NCI-H1436 treated with DMSO at 0.1 percent for 48 hours (cell line): ENCODE data around the gene CAMTA1.

Experiments
- DNase-seq: peaks from one replicate; lab custom pipeline; 2025; lab: John Stamatoyannopoulos, UW

The CAMTA1 gene

DNA sequence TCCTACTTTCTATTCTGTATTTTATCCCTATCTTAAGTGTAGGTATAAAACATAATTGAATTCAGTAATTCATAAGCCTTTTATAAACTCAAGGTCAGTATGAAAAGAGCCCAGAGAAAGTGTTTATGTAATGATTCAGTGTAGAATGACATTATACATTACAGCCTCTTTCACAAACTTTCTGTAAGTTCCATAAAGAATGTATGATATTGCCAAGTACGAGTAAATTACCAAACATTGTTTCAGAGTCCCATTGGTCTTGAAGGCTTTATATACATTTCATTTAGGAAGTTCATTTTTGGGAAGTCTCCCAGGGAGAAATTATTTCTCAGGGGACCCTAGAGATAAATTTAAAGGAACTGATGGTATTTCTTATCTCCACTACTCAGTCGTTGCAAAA is 948.0 kb downstream of the CAMTA1 start:
- DNase-seq = no peak

DNA sequence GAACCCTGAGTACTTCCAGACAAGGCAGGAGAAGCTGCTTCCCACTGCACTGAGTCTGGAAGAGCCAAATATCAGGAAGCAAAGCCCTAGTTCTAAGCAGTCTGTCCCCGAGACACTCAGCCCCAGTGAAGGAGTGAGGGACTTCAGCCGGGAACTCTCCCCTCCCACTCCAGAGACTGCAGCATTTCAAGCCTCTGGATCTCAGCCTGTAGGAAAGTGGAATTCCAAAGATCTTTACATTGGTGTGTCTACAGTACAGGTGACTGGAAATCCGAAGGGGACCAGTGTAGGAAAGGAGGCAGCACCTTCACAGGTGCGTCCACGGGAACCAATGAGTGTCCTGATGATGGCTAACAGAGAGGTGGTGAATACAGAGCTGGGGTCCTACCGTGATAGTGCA is 952.8 kb downstream of the CAMTA1 start:
- DNase-seq = no peak

GRCh38 chr1:7743346-7743745 is 958.1 kb downstream of the CAMTA1 start:
- no peak for DNase-seq

GRCh38 chr1:7744882-7745281 is 959.6 kb downstream of the CAMTA1 start:
- no peak for DNase-seq

DNA sequence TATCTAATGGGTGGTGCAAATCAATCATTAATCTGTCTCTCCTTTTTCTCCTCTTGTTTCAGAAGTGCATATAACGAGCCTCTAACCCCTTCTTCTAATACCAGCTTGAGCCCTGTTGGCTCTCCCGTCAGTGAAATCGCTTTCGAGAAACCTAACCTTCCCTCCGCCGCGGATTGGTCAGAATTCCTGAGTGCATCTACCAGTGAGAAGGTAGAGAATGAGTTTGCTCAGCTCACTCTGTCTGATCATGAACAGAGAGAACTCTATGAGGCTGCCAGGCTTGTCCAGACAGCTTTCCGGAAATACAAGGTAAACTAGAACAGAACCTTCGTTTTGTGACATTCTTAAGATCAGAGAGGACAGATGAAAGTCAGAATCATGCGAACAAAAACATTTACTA is 960.5 kb downstream of the CAMTA1 start:
- no peak for DNase-seq

DNA sequence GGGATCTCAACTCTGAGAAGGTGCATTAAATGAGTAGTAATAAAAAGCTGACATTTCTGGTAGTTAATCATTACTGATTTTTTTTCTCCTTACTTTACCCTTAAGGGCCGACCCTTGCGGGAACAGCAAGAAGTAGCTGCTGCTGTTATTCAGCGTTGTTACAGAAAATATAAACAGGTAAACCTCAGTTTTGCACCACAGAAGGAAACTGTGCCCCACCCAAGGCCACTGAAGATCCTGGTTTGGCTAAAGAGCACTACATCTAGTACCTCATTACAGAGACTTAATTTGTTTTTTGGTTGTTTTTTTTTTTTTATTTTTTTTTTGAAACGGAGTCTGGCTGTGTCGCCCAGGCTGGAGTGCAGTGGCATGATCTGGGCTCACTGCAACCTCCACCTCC is 962.4 kb downstream of the CAMTA1 start:
- DNase-seq = no peak

DNA sequence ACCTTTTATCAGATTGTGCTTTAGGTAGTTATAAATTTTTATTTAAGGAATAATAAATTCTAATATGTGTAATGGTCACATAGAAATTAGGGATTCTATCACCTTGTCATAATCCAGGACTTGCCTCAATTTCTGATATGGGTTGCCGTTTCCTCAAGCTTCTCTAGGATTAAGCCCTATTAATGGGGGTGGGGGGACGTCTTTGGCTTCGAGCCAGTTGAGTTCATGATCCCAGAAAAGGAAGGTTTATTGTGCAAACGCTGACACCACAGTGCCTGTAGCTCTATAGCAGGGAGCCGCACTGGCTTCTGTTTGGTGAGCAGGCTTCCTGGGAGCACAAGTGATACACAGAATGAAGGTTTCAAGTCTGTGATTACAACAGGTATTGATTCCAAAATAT is 963.9 kb downstream of the CAMTA1 start:
- DNase-seq = no peak

- DNase-seq = no peak
These were observed 965.9 kb downstream of the CAMTA1 start for GRCh38 chr1:7751174-7751573.

DNA sequence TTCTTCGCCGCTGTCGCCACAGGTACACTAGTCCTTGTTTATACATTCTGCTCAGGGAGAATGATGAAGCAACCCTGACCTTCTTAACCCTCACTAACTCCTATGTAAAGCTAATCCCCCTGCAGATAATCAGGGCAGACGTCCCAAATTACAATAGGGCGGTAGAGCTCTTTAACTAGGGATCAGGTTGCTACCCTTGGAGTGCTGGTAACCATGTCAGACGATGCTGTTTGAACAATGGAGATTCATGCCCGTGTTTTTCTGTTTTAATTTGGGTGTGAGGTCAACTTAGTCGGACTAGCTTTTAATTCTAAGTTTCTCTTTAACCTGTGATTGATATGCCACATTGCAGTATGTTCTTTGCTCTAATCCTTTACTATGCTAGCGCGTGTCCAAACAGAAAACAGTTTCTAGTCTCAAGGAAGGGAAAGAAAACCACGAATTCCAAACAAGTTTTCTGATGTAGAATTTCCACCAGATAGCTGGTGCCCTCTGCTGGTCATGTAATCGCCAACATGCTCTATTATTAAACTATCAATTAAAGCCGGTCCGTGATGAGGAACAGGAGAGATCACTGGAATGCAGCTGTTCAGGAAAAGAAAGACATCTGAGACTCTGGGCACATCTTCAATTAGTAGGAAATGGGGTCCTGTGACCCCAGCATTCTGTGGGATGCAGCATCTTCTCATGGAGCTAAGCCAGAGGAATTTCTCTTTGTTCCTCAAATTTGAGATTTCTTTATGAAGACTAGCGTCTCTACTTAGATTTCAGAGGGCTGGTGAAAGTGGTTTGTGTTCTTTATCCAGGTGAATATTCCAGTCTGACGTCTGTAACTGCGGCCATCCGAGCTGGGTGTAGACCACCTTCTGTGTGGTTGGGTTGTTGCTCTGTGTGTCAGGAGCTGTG is 967.5 kb downstream of the CAMTA1 start:
- DNase-seq = peak; percentile 25

GRCh38 chr1:7753641-7754040 is 968.4 kb downstream of the CAMTA1 start:
- no peak for DNase-seq

GRCh38 chr1:7754234-7754633 is 969.0 kb downstream of the CAMTA1 start:
- no peak for DNase-seq

DNA sequence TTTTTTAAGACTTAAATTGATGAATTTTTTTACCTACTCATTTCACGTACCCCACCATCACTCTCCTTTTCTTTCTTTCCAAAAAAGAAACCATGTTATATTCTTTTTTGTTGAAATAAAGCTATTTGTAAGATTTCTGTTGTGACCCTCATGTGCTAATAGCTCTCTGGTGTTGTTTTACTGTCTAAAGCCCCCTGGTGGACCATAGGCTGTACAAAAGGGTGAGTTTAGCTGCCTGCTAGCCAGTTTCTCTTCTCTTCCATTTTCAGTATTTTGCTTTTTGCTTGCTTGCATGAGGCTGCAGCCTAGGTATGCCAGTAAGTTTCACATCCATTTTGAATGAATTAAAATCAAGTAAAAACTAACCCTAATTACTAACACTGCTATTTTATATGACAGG is 970.2 kb downstream of the CAMTA1 start:
- DNase-seq = no peak

DNA sequence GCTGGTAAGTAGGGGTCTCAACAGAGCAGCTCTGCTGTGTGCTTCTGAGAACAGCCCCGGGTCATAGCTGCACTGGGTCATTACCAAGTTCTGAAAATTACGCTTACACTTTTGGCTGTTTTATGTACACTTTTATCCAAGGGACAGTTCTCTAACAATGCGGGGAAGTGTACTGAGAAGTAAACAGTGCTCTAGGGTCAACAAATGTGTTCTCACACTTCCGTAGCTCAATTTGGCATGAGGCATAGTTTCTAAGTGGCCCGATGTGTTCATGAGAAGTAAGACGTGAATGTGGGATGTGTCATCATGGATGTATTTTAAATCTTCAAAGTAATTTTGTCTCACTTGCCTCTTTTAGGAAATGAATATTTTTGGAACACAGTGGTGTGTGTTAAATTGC is 975.0 kb downstream of the CAMTA1 start:
- no peak for DNase-seq

DNA sequence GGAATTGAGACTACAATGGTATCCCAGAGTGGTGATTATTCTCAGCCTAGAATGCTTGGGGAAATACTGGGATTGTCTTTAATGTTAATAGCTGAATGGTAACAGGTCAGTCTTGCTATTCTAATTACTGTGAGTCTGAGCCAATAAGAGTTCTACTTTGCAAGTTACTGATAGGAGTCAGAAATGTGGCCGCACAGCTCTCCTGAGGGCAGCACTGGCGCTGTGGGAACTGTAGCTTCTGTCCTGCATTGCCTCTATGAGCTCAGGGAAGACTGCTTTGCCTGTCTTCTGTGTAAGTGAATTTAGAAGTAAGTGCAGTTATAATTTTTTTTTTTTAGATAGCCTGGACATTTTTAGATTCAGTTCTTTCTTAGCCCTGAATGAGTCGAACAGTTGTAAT is 975.8 kb downstream of the CAMTA1 start:
- no peak for DNase-seq

DNA sequence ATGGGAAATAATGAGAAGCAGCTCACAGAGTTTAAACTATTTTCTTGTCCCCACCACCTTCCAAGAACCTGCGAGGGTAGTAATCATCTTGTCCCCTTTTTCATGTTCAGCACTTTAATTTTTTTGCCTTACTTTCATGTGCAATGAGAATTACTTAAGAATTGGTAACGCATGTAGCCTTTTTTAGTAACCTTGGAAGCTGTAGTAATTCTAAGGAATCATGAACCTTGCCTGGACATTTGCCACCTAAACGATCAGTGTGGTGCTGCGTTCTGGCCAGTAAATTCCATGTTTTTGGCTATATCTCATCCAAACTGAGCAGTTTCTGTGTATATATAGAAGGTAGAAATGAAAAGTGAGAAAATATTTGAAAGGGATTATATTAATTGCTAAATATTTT is 981.9 kb downstream of the CAMTA1 start:
- no peak for DNase-seq

DNA sequence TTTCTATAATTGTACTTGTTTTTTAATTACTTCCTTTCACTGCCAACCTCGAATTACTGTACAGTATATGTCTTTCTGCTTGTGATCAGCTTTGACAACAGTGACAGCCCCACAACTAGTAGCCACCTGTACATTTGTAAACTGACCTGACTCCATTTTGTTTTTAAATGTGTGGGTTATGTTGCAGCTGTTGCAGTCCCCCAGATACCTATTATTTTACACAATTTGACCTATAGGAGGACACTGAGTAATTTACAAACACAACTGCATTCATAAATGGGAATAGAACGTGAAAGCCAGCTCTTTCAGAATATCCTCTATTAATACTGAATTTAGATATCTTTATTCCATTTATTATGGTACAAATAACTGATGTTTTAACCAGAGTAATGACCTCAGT is 983.3 kb downstream of the CAMTA1 start:
- no peak for DNase-seq

DNA sequence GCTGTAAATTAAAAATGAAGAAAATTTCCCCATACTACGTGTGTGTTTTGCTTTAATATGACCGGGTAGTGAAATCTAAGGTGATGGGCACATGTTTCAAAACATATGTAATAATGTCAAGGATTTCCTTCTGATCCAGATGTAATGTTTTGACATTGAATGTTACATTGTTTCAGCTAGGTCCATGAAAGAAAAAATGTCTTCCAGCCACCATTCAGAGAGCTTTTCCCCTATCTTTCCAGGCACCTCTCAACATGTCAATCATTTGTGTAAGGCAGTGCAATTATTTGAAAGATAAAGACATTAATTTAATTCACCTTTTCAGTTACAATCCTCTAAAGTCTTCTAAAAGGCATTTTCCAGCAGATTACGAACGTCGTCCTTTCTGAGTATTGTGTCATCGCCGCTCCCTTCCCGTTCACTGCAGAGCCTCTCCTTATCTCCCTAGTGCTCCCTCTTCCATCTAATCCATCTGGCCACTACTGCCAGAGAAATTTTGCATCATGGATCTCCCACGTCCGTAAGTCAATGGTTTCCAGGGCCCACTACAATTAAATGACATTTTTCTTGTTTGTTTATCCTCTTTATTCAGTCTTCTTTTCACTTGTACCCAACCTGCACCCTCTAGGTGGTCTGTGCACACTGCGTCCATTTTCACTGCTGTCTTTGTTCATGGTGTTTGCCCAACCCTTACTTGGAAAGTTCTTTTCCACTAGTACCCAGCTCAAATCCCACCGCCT is 984.6 kb downstream of the CAMTA1 start:
- DNase-seq = no peak

DNA sequence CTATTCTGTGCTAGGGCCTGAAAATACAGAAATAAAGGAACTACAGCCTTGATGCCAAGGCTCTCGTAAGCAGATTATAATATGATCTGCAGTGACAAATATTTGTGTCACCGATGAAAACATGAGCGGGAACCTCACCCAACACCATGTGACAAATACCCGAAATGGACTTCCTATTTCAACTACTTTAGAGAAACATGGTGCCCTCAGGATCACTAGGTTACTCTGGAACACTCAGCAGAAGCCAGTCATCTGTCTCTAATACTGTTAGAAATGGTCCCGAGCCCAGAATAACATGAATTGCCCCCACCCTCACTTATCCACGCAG is 985.4 kb downstream of the CAMTA1 start:
- no peak for DNase-seq

- DNase-seq = no peak
These were observed 986.0 kb downstream of the CAMTA1 start, which contains the start of gene VAMP3 for GRCh38 chr1:7770997-7771822. Gene VAMP3, plus strand, starts transcription at chr1:7771296. Its CDS starts 88 bp downstream, at chr1:7771384.

- DNase-seq = no peak
These were observed 986.6 kb downstream of the CAMTA1 start for GRCh38 chr1:7771823-7772299.

DNA sequence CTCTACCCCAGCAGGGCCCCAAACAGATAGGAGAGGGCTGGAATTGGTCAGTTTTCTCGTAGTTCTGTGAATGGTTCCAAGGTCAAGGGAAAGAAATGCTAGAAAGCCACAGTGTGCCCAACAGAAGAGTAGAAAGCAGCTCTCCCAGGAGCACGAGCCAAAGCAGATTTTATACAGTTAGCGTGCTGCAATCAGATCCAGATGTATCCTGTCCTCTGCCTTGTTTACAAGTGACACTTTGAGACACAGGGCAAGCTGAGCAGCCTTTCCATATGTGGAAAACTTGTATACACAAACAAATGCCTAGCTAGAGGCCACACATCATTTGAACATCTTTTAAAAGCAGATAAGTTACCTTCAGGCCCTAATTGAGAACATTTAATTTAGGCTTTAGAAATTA is 992.3 kb downstream of the CAMTA1 start:
- DNase-seq = no peak

GRCh38 chr1:7778133-7778628 is 992.9 kb downstream of the CAMTA1 start:
- no peak for DNase-seq
